H1 (cell line): ENCODE data around the gene CCR2. TPM values are rescaled to one million over a fixed set of nuclear protein-coding genes. Genes with fewer than 3 reads are reported as not detected.

Source experiments
- CTCF ChIA-PET: fragments of 300-600 bp; sonication (Branson Sonifier 250); formaldehyde crosslinking; loops from one replicate; lab custom pipeline; 2021; ENCODE audit not compliant: partially characterized antibody; lab: Charles Lee
- POLR2A ChIA-PET: fragments of 300-600 bp; sonication (Branson Sonifier 250); formaldehyde crosslinking; loops from one replicate; lab custom pipeline; 2021; ENCODE audit warnings: inconsistent platforms; ENCODE audit not compliant: partially characterized antibody; lab: Charles Lee
- DNase-seq, 2 experiments: peaks; one replicate each; pipeline versions ENCODE4 v3.0.0 to v3.0.0-alpha.2; 2010 to 2022; ENCODE audit warnings: low spot score in 2 of 2, low read depth in 1 of 2, mixed read lengths in 1 of 2
- FAIRE-seq: peaks from 2 replicates; lab custom pipeline; 2011; peaks lifted over from hg19 to GRCh38; lab: Jason Lieb, UNC
- H2AFZ ChIP-seq: 2 replicates; pipeline ENCODE4 v1.8.1; 2012; ENCODE audit warnings: low read length, inconsistent platforms
- H2AK5ac ChIP-seq: 2 replicates; pipeline ENCODE4 v1.6.1; 2013; ENCODE audit warnings: low read depth, low read length
- H2BK120ac ChIP-seq: replicated peaks from 2 replicates; pipeline ENCODE3; 2013; ENCODE audit warnings: low read depth, low read length, inconsistent platforms
- H2BK12ac ChIP-seq: 2 replicates; pipeline ENCODE4 v1.6.1; 2013; ENCODE audit warnings: low read depth, low read length
- H2BK15ac ChIP-seq: 2 replicates; pipeline ENCODE4 v1.6.1; 2013; ENCODE audit warnings: low read length
- H2BK20ac ChIP-seq: 2 replicates; pipeline ENCODE4 v1.6.1; 2013; ENCODE audit warnings: low read length
- H2BK5ac ChIP-seq: 2 replicates; pipeline ENCODE4 v1.6.1; 2013; ENCODE audit warnings: low read depth, low read length
- H3K14ac ChIP-seq: 2 replicates; pipeline ENCODE4 v1.6.1; 2013; ENCODE audit warnings: inconsistent platforms; ENCODE audit not compliant: insufficient read length
- H3K18ac ChIP-seq: 2 replicates; pipeline ENCODE4 v1.6.1; 2013; ENCODE audit warnings: low read length; ENCODE audit errors: extremely low read depth
- H3K23ac ChIP-seq: 2 replicates; pipeline ENCODE4 v1.6.1; 2013; ENCODE audit warnings: inconsistent platforms; ENCODE audit not compliant: insufficient read length
- H3K23me2 ChIP-seq: 2 replicates; pipeline ENCODE4 v1.6.1; 2013; ENCODE audit warnings: low read depth, low read length
- H3K27ac ChIP-seq: 2 replicates; pipeline ENCODE4 v1.6.1; 2011; ENCODE audit warnings: low read depth, low read length, inconsistent platforms
- H3K27me3 ChIP-seq, 4 experiments: replicated peaks in 1 of 4; 1 replicate in 1 of 4; 2 replicates in 3 of 4; pipeline versions ENCODE4 v1.6.1 to v1.8.1; 2011 to 2013; ENCODE audit warnings: low read length in 3 of 4, mild to moderate bottlenecking in 3 of 4, inconsistent platforms in 2 of 4, mixed read lengths in 2 of 4, moderate library complexity in 1 of 4; ENCODE audit not compliant: control insufficient read depth in 3 of 4, insufficient read depth in 3 of 4; ENCODE audit errors: extremely low read depth in 1 of 4
- H3K36me3 ChIP-seq, 4 experiments: 2 replicates each; pipeline versions ENCODE4 v1.6.1 to v1.8.1; 2011 to 2013; ENCODE audit warnings: mild to moderate bottlenecking in 4 of 4, low read length in 3 of 4, moderate library complexity in 2 of 4, control low read depth in 1 of 4, inconsistent platforms in 1 of 4; ENCODE audit not compliant: insufficient read depth in 4 of 4, control insufficient read depth in 2 of 4
- H3K4ac ChIP-seq: replicated peaks from 2 replicates; pipeline ENCODE3; 2013; ENCODE audit warnings: low read length, low read depth, mixed read lengths, inconsistent platforms; ENCODE audit not compliant: insufficient read length
- H3K4me1 ChIP-seq, 4 experiments: replicated peaks in 1 of 4; 1 replicate in 1 of 4; 2 replicates in 3 of 4; pipeline versions ENCODE4 v1.6.1 to v1.8.1; 2011 to 2013; ENCODE audit warnings: low read length in 3 of 4, inconsistent platforms in 2 of 4, mixed read lengths in 1 of 4; ENCODE audit not compliant: insufficient read depth in 4 of 4, control insufficient read depth in 3 of 4
- H3K4me2 ChIP-seq, 2 experiments: 2 replicates each; pipeline versions ENCODE4 v1.6.1 to v1.8.1; 2011 to 2013; ENCODE audit warnings: low read depth in 2 of 2, low read length in 2 of 2, control low read depth in 1 of 2, inconsistent platforms in 1 of 2, mild to moderate bottlenecking in 1 of 2; ENCODE audit not compliant: insufficient read depth in 1 of 2
- H3K4me3 ChIP-seq, 4 experiments: fragments of 200-600, 300-600 bp in 1 of 4; sonication (generic), shearing (Covaris generic), sonication (Bioruptor Twin) in 1 of 4; 2 replicates each; pipeline versions ENCODE4 v1.5.1 to v1.8.1; 2011 to 2016; ENCODE audit warnings: low read length in 4 of 4, low read depth in 3 of 4, control low read depth in 2 of 4, inconsistent platforms in 2 of 4, mild to moderate bottlenecking in 2 of 4, mixed read lengths in 1 of 4, moderate library complexity in 1 of 4; ENCODE audit not compliant: insufficient read depth in 2 of 4; ENCODE audit errors: extremely low read depth in 1 of 4
- H3K56ac ChIP-seq: replicated peaks from 2 replicates; pipeline ENCODE3; 2013; ENCODE audit warnings: low read depth, mild to moderate bottlenecking, mixed read lengths, low read length, inconsistent platforms; ENCODE audit not compliant: insufficient read length
- H3K79me1 ChIP-seq: 2 replicates; pipeline ENCODE4 v1.6.1; 2013; ENCODE audit warnings: low read depth, low read length, control low read depth
- H3K79me2 ChIP-seq, 2 experiments: 2 replicates each; pipeline versions ENCODE4 v1.6.1 to v1.8.1; 2012 to 2013; ENCODE audit warnings: low read length in 2 of 2, mild to moderate bottlenecking in 2 of 2, inconsistent platforms in 1 of 2; ENCODE audit not compliant: insufficient read depth in 2 of 2, control insufficient read depth in 1 of 2
- H3K9ac ChIP-seq, 4 experiments: replicated peaks in 1 of 4; 1 replicate in 1 of 4; 2 replicates in 3 of 4; pipeline versions ENCODE4 v1.6.1 to v1.8.1; 2011 to 2013; ENCODE audit warnings: low read depth in 3 of 4, low read length in 3 of 4, control low read depth in 2 of 4, mild to moderate bottlenecking in 2 of 4, moderate library complexity in 2 of 4, inconsistent platforms in 1 of 4; ENCODE audit errors: extremely low read depth in 1 of 4
- H3K9me3 ChIP-seq, 2 experiments: 2 replicates each; pipeline versions ENCODE4 v1.6.1 to v1.8.1; 2012 to 2013; ENCODE audit warnings: mild to moderate bottlenecking in 2 of 2, moderate library complexity in 2 of 2, control low read depth in 1 of 2, inconsistent platforms in 1 of 2, low read depth in 1 of 2, low read length in 1 of 2, mixed read lengths in 1 of 2; ENCODE audit not compliant: insufficient read depth in 2 of 2
- H4K20me1 ChIP-seq, 2 experiments: replicated peaks in 1 of 2; 2 replicates each; pipeline versions ENCODE3 to v1.8.1; 2011 to 2013; ENCODE audit warnings: inconsistent platforms in 2 of 2, low read length in 2 of 2, mild to moderate bottlenecking in 1 of 2; ENCODE audit not compliant: insufficient read depth in 2 of 2, control insufficient read depth in 1 of 2
- H4K5ac ChIP-seq: 2 replicates; pipeline ENCODE4 v1.6.1; 2013; ENCODE audit warnings: low read length, low read depth, mixed read lengths, inconsistent platforms; ENCODE audit not compliant: insufficient read length
- H4K8ac ChIP-seq: 2 replicates; pipeline ENCODE4 v1.8.0; 2013; ENCODE audit warnings: mild to moderate bottlenecking, moderate library complexity, low read length, inconsistent platforms; ENCODE audit not compliant: insufficient read depth; ENCODE audit errors: extremely low read depth
- H4K91ac ChIP-seq: replicated peaks from 2 replicates; pipeline ENCODE3; 2013; ENCODE audit warnings: low read length, mixed read lengths, inconsistent platforms; ENCODE audit not compliant: insufficient read length
- ASH2L ChIP-seq: fragments of 200-600, 300-600 bp; sonication (generic); IDR thresholded peaks from one replicate; pipeline ENCODE4 v1.7.1; 2017; ENCODE audit warnings: low read length
- ATF2 ChIP-seq: IDR thresholded peaks from 2 replicates; pipeline ENCODE4 v1.6.1; 2012; ENCODE audit warnings: low read length, inconsistent platforms
- BCL11A ChIP-seq, 2 experiments: IDR thresholded peaks; one replicate each; pipeline ENCODE4 v1.6.1; 2011; ENCODE audit warnings: low read depth in 2 of 2, low read length in 2 of 2, mild to moderate bottlenecking in 2 of 2
- POLR2A ChIP-seq, 2 experiments: IDR thresholded peaks; 1 replicate in 1 of 2; 2 replicates in 1 of 2; pipeline ENCODE4 v1.6.1; 2011; ENCODE audit warnings: low read depth in 2 of 2, low read length in 2 of 2, mild to moderate bottlenecking in 2 of 2; ENCODE audit errors: control extremely low read depth in 1 of 2
- SAP30 ChIP-seq: fragments of 300-600 bp; sonication (generic); IDR thresholded peaks from 2 replicates; pipeline ENCODE4 v1.7.1; 2012; ENCODE audit warnings: low read length, moderate library complexity, mild to moderate bottlenecking, inconsistent platforms; ENCODE audit not compliant: insufficient read depth, insufficient replicate concordance
- SIRT6 ChIP-seq: IDR thresholded peaks from one replicate; pipeline ENCODE4 v1.7.1; 2012; ENCODE audit warnings: low read length, inconsistent platforms
- YY1 ChIP-seq: IDR thresholded peaks from 2 replicates; pipeline ENCODE4 v1.6.1; 2011; ENCODE audit warnings: low read depth, mild to moderate bottlenecking, low read length
- WGBS, 2 experiments: shearing (Covaris generic) in 1 of 2; methylation state at CpG; one replicate each; pipeline versions ENCODE4 v1.1.6 to v1.1.7; 2013 to 2015; ENCODE audit warnings: low lambda C conversion rate in 2 of 2, mixed read lengths in 2 of 2, inconsistent platforms in 1 of 2, low coverage in 1 of 2, missing lambda C conversion rate in 1 of 2; ENCODE audit not compliant: insufficient replicate concordance in 2 of 2, insufficient coverage in 1 of 2, insufficient read length in 1 of 2; ENCODE audit errors: extremely low coverage in 1 of 2, missing lambda C conversion rate in 1 of 2; 5-methylcytosine and 5-hydroxymethylcytosine counted together
- polyA plus RNA-seq, 7 experiments: library from polyadenylated mRNA; depleted of rRNA in 3 of 7; stranded (reverse) in 5 of 7; unstranded in 2 of 7; fragments of >200 nt in 5 of 7; fragments of 200-250 nt in 2 of 7; gene quantifications; 1 replicate in 5 of 7; 2 replicates in 1 of 7; 4 replicates in 1 of 7; pipeline versions ENCODE4 v1.2.1 to v1.2.3, GENCODE V29; 2011 to 2013; ENCODE audit warnings: missing spikeins in 2 of 7, mixed read lengths in 2 of 7
- total RNA-seq: library from RNA; stranded (reverse); fragmentation: NEBNext Ultra II Directional; extraction: Animal tissue kit (Norgen Biotek cat#: 25700); gene quantifications from 2 replicates; pipeline ENCODE4 v1.2.1, GENCODE V29; 2021

Gene CCR2
- total and polyA plus RNA-seq, 2 of the 8 experiments (the other 6 are each of a cell fraction or from before 2014, with no cell fraction given) = not detected

GRCh38 chr3:46369151-46369550 is 15.2 kb downstream of the CCR2 start:
- Histone ChIP-seq H4K91ac (no peak overlapping the region), H3K4me3 (no peak overlapping the region), H3K18ac (no peak overlapping the region), H2BK12ac (no peak overlapping the region), H3K4ac (no peak overlapping the region), H2BK20ac (no peak overlapping the region), H3K23me2 (no peaks in the 10 kb centered on the region), H3K4me2 (no peak overlapping the region), H3K79me2 (no peaks in the 10 kb centered on the region), H4K5ac (no peak overlapping the region), H2AK5ac (no peak overlapping the region), H3K56ac (no peak overlapping the region), H3K9me3 (no peaks in the 10 kb centered on the region), H2BK120ac (no peak overlapping the region), H2AFZ (no peak overlapping the region), H3K9ac (no peak overlapping the region), H3K79me1 (no peaks in the 10 kb centered on the region), H3K27ac (no peak overlapping the region), H3K23ac (no peak overlapping the region), H3K36me3 (no peaks in the 10 kb centered on the region), H4K8ac (no peak overlapping the region), H2BK15ac (no peak overlapping the region), H3K27me3 (peaks cover 0 to 5% (median 0%) of the 10 kb centered on the region in 4 experiments; a peak in 1 of 7 replicates), H3K4me1 (no peaks in the 10 kb centered on the region), H2BK5ac (no peak overlapping the region), H3K14ac (no peak overlapping the region), H4K20me1 (no peaks in the 10 kb centered on the region)
- no peak for FAIRE-seq
- WGBS, 2 experiments = 79% methylated on average over 4 of the region's 4 CpGs; no CpG with 5 or more reads in 1 of the 2 experiments
- ChIA-PET POLR2A (no interaction called here), CTCF (interaction anchor here (0.6 to 12.9 kb wide), 34 partner anchors 9 to 494 kb away, joined by 3 to 164 read pairs (median 4); partner anchors contain the start of genes CCR1 and CCRL2)
- no peak for DNase-seq
- no peak for TF ChIP-seq ASH2L
- no peak for TF ChIP-seq BCL11A (IDR thresholded peaks at IDR 0.05; ENCODE audit: low read depth in 2 of 2, low read length in 2 of 2)
- TF ChIP-seq SIRT6 = no peak
- TF ChIP-seq ATF2 = no peak
- TF ChIP-seq POLR2A (IDR thresholded peaks at IDR 0.05; ENCODE audit: control extremely low read depth in 1 of 2, low read depth in 2 of 2, low read length in 2 of 2) = no peak
- no peak for TF ChIP-seq SAP30
- TF ChIP-seq YY1 = no peak
